HG02623 (cell line): ENCODE measurements around the gene SLX1A.
"Not testable (repeated sequence)": the region's sequence is repeated elsewhere in the genome, so short reads cannot be mapped to it uniquely, and the experiment has no call there.

Experiments
- ATAC-seq: cut with Tn5 transposase; IDR thresholded peaks from one replicate; pipeline ENCODE4 v1.9.1; 2021; ENCODE audit warnings: moderate library complexity; ENCODE audit not compliant: unreplicated experiment

SLX1A gene

GRCh38 chr16:30193615-30194014 lies at the start of gene SLX1A, which contains the start of gene BOLA2B:
Gene SLX1A (plus strand): TSS chr16:30193875. CDS start chr16:30194085, 210 bp downstream.
Gene BOLA2B (minus strand): TSS chr16:30193666. CDS start chr16:30193595, 71 bp downstream.
- peak; percentile 86 for ATAC-seq

- ATAC-seq = no peak
Measured at GRCh38 chr16:30144017-30144416, 49.7 kb upstream of the SLX1A start.

GRCh38 chr16:30144917-30145316 lies 48.8 kb upstream of the SLX1A start:
- ATAC-seq = no peak

GRCh38 chr16:30145657-30146056 lies 48.0 kb upstream of the SLX1A start:
- no peak for ATAC-seq

GRCh38 chr16:30147843-30148510 lies 45.7 kb upstream of the SLX1A start:
- no peak for ATAC-seq

- ATAC-seq = no peak
Measured at GRCh38 chr16:30149250-30149930, 44.3 kb upstream of the SLX1A start.

GRCh38 chr16:30151091-30151490 lies 42.6 kb upstream of the SLX1A start:
- ATAC-seq = no peak

- ATAC-seq = no peak
Measured at GRCh38 chr16:30152517-30152916, 41.2 kb upstream of the SLX1A start.

GRCh38 chr16:30155188-30155587 lies 38.5 kb upstream of the SLX1A start:
- ATAC-seq = no peak

GRCh38 chr16:30157214-30157613 lies 36.5 kb upstream of the SLX1A start:
- ATAC-seq = no peak

GRCh38 chr16:30163538-30163937 lies 30.1 kb upstream of the SLX1A start:
- no peak for ATAC-seq

GRCh38 chr16:30166202-30166902 lies 27.3 kb upstream of the SLX1A start:
- no peak for ATAC-seq

- ATAC-seq = not testable (repeated sequence)
Measured at GRCh38 chr16:30168746-30169145, 24.9 kb upstream of the SLX1A start.

GRCh38 chr16:30169416-30169815 lies 24.3 kb upstream of the SLX1A start:
- not testable (repeated sequence) for ATAC-seq

- ATAC-seq = not testable (repeated sequence)
Measured at GRCh38 chr16:30170145-30170544, 23.5 kb upstream of the SLX1A start.

GRCh38 chr16:30173054-30173453 lies 20.6 kb upstream of the SLX1A start:
- ATAC-seq = no peak

GRCh38 chr16:30176876-30177275 lies 16.8 kb upstream of the SLX1A start:
- ATAC-seq = not testable (repeated sequence)

GRCh38 chr16:30179195-30179594 lies 14.5 kb upstream of the SLX1A start:
- no peak for ATAC-seq

GRCh38 chr16:30179931-30180330 lies 13.7 kb upstream of the SLX1A start:
- ATAC-seq = no peak

- no peak for ATAC-seq
Measured at GRCh38 chr16:30180741-30181140, 12.9 kb upstream of the SLX1A start.

- peak; percentile 42 for ATAC-seq
Measured at GRCh38 chr16:30183233-30184095, 10.2 kb upstream of the SLX1A start, which contains the start of gene CORO1A. Gene CORO1A (plus strand): TSS chr16:30183602. CDS start chr16:30185210, 1,608 bp downstream.
